MG63 (cell line): ENCODE results near the gene SLC44A1. TPM values are rescaled to one million over a fixed set of nuclear protein-coding genes. Genes with fewer than 3 reads are reported as not detected.
"Not testable (repeated sequence)": the region's sequence is repeated elsewhere in the genome, so short reads cannot be mapped to it uniquely, and the experiment has no call there.

Experiments
- DNase-seq: peaks from one replicate; pipeline ENCODE4 v3.0.0-alpha.2; 2020
- H3K27me3 ChIP-seq: fragments of 250-450 bp; sonication (Bioruptor Pico); 2 replicates; pipeline ENCODE4 v1.5.1; 2020; ENCODE audit warnings: mild to moderate bottlenecking, moderate library complexity
- H3K36me3 ChIP-seq: fragments of 250-450 bp; sonication (Bioruptor Pico); 2 replicates; pipeline ENCODE4 v1.5.1; 2020; ENCODE audit warnings: mild to moderate bottlenecking, moderate library complexity
- H3K4me3 ChIP-seq: fragments of 250-450 bp; sonication (Bioruptor Pico); 2 replicates; pipeline ENCODE4 v1.5.1; 2020; ENCODE audit warnings: mild to moderate bottlenecking, moderate library complexity
- H3K9me3 ChIP-seq: fragments of 250-450 bp; sonication (Bioruptor Pico); 2 replicates; pipeline ENCODE4 v1.5.1; 2020; ENCODE audit warnings: mild to moderate bottlenecking, moderate library complexity
- total RNA-seq: library from RNA; depleted of rRNA; stranded (reverse); fragments of >200 nt; shearing (Covaris generic); gene quantifications from 2 replicates; pipeline ENCODE4 v1.2.3, GENCODE V29; 2014; ENCODE audit warnings: low replicate concordance

The SLC44A1 gene
- total RNA-seq, 1 experiment from 2014 or later: 13.3 TPM

GRCh38 chr9:105256569-105256968 is 12.1 kb downstream of the SLC44A1 start:
- H3K4me3 ChIP-seq, DNase-seq, H3K36me3 ChIP-seq, H3K9me3 ChIP-seq, H3K27me3 ChIP-seq: not testable (repeated sequence)

- H3K4me3 ChIP-seq: no peak overlapping the region
- H3K36me3 ChIP-seq: no peaks in the 10 kb centered on the region
- no peaks in the 10 kb centered on the region for H3K9me3 ChIP-seq
- no peaks in the 10 kb centered on the region for H3K27me3 ChIP-seq
- no peak for DNase-seq
These were observed 13.4 kb downstream of the SLC44A1 start for GRCh38 chr9:105257809-105258208.

GRCh38 chr9:105258225-105258737 is 13.8 kb downstream of the SLC44A1 start:
- Histone ChIP-seq H3K9me3 (no peaks in the 10 kb centered on the region), H3K4me3 (no peak overlapping the region), H3K27me3 (no peaks in the 10 kb centered on the region), H3K36me3 (no peaks in the 10 kb centered on the region)
- no peak for DNase-seq

GRCh38 chr9:105259274-105259673 is 14.8 kb downstream of the SLC44A1 start:
- Histone ChIP-seq H3K9me3 (no peaks in the 10 kb centered on the region), H3K27me3 (no peaks in the 10 kb centered on the region), H3K36me3 (no peaks in the 10 kb centered on the region), H3K4me3 (no peak overlapping the region)
- no peak for DNase-seq

DNA sequence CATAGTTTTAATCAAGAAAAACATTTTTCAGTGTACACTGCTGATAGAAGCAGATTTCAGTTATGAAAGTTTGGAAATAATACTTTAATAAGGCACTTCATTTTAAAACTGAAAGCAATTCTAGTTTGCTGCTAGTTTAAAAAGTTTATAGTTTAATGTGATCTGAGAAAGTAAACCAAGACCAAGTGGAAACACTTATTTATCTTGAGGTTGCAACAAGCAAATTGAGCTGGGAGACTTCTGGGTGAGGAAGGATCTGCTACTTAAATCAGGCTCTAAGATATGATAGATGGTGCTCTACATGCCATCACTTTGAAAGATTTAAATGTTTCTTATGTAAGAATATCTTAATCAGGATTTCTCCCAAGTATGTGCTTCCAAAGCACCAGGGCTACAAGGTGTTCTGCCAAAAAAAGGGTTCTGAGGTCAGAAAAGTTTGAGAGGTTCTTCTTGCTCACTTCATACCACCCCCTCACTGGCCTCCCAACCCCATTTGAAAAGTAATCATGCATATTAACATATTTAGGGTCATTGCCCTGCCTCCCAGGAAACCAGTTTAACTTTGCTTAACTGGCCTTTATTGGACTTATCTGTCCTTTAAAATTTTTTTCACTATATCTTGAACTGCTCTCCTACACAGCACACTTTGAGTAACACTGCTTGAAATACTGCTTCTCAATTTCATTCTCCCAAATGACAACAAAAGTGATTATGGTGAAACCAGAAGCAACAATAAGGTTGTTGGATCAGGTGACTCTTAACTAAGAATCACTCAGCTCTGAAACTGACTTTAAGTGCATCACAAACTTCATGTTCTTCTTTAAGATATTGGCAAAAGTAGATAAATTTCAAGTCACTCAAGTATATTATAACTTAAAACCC is 15.5 kb downstream of the SLC44A1 start:
- Histone ChIP-seq H3K9me3 (no peaks in the 10 kb centered on the region), H3K4me3 (no peak overlapping the region), H3K27me3 (no peaks in the 10 kb centered on the region), H3K36me3 (no peaks in the 10 kb centered on the region)
- no peak for DNase-seq

DNA sequence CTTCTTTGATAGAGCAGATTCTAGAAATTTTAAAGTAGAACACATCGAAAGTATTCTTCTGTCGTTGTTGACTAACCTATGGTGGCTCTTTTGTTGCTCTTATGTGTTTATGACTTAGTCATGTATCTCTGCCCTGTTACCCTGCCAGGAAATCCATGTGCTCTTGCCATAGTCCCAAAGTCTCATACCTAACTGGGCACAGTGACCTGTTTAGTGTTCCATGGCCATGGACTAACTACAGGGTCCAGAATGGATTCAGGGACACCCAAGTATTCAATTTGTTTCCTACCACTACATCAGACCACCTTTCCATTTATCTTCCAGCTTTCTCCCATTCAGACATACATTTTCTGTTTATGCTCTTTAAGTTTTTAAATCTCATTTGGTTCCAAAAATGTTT is 18.0 kb downstream of the SLC44A1 start:
- no peaks in the 10 kb centered on the region for H3K9me3 ChIP-seq
- DNase-seq: no peak
- H3K27me3 ChIP-seq: no peaks in the 10 kb centered on the region
- no peak overlapping the region for H3K4me3 ChIP-seq
- no peaks in the 10 kb centered on the region for H3K36me3 ChIP-seq

DNA sequence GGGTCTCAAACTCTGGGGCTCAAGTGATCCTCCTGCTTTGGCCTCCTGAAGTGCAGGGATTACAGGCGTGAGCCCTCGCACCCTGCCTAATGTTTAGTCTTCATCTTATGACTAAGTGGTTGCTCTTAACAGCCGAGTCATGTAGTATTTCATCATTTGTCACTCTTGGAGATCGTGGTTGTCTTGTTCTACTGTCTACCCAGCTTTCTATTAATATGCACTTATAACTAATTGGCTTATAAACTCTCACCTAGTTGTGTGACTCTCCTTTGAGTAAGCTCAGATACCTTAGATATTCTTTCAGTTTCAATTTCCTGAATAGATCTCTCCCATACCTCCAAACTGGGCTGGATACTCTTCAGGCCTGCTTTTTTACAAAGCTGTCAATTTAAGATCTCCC is 19.9 kb downstream of the SLC44A1 start:
- Histone ChIP-seq H3K27me3 (no peaks in the 10 kb centered on the region), H3K9me3 (no peaks in the 10 kb centered on the region), H3K4me3 (no peak overlapping the region), H3K36me3 (no peaks in the 10 kb centered on the region)
- DNase-seq: peak; percentile 22

- DNase-seq, H3K4me3 ChIP-seq, H3K9me3 ChIP-seq, H3K36me3 ChIP-seq, H3K27me3 ChIP-seq: not testable (repeated sequence)
These were observed 23.8 kb downstream of the SLC44A1 start for GRCh38 chr9:105268254-105268653.

DNA sequence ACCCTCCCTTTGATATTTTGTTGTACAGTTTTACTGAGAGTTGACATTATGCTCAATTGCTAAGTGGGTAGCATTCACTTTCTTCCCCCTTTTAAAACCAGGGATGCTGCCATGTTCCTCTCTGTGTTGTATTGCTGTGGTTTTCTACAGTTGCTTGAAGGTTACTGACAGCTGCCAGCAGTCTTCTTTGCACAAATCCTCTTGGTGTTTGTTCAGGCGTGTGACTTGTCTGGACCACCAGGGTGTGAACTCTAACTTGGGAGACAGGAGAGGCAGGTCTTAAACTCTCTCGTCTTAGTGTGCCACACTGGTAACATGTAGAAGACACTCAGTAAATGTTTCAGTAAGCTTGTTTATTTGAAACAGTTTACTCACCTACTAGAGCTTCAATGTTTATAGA is 25.1 kb downstream of the SLC44A1 start:
- H3K4me3 ChIP-seq: no peak overlapping the region
- H3K9me3 ChIP-seq: no peaks in the 10 kb centered on the region
- no peak for DNase-seq

GRCh38 chr9:105270711-105271110 is 26.3 kb downstream of the SLC44A1 start:
- H3K27me3 ChIP-seq: no peaks in the 10 kb centered on the region
- DNase-seq: no peak
- H3K4me3 ChIP-seq: no peak overlapping the region
- no peaks in the 10 kb centered on the region for H3K36me3 ChIP-seq
- H3K9me3 ChIP-seq: no peaks in the 10 kb centered on the region

More for the DNA sequence above, 25.1 kb downstream of the SLC44A1 start:
- Histone ChIP-seq H3K27me3 (no peaks in the 10 kb centered on the region), H3K36me3 (no peaks in the 10 kb centered on the region)

GRCh38 chr9:105273731-105274130 is 29.3 kb downstream of the SLC44A1 start:
- no peaks in the 10 kb centered on the region for H3K36me3 ChIP-seq
- no peaks in the 10 kb centered on the region for H3K9me3 ChIP-seq
- no peaks in the 10 kb centered on the region for H3K27me3 ChIP-seq
- DNase-seq: no peak
- no peak overlapping the region for H3K4me3 ChIP-seq

DNA sequence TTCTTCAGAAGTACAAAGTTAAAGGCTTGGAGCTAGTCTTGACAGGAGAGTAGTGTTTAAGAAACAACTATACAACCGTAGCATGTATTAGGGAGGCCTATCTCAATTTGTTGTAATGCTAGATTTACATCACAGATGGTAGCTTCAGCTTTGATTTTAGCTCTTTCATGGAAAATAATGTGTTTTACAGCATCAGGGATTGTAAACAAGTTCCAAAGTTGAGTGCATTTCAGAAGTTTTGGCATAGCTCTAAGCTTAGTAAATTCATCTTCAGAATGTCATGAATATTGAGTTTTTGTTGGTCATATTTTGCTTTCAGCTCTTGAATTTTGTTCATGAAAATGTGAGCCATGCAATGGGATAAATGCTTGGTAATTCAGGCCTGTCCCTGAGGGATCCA is 30.7 kb downstream of the SLC44A1 start:
- Histone ChIP-seq H3K27me3 (no peaks in the 10 kb centered on the region), H3K4me3 (no peak overlapping the region), H3K9me3 (no peaks in the 10 kb centered on the region), H3K36me3 (no peaks in the 10 kb centered on the region)
- DNase-seq: no peak

- Histone ChIP-seq H3K36me3 (no peaks in the 10 kb centered on the region), H3K27me3 (no peaks in the 10 kb centered on the region), H3K4me3 (no peak overlapping the region), H3K9me3 (no peaks in the 10 kb centered on the region)
- DNase-seq: no peak
These were observed 31.5 kb downstream of the SLC44A1 start for GRCh38 chr9:105275938-105276337.

GRCh38 chr9:105278751-105279150 is 34.3 kb downstream of the SLC44A1 start:
- DNase-seq: no peak
- Histone ChIP-seq H3K9me3 (no peaks in the 10 kb centered on the region), H3K4me3 (no peak overlapping the region), H3K27me3 (no peaks in the 10 kb centered on the region), H3K36me3 (no peaks in the 10 kb centered on the region)

DNA sequence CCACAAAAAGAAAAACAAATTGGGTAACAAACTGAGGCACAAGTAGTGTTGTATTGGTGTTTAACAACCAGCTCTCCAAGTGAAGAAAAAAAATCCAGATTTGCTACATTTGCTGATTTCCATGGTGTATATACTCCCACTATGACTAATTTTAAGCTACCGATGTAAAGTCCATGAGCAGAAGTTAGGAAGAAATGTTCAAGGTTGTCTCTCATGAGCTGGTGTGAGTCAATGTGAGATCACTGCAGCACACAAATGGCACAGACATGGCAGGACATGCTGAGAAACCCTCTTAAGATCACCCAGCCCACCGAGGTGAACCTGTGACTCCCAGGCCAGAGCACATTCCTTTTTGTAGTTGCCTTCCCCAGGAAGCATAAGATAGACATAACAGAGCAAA is 36.2 kb downstream of the SLC44A1 start:
- H3K4me3 ChIP-seq: no peak overlapping the region
- DNase-seq: no peak

DNA sequence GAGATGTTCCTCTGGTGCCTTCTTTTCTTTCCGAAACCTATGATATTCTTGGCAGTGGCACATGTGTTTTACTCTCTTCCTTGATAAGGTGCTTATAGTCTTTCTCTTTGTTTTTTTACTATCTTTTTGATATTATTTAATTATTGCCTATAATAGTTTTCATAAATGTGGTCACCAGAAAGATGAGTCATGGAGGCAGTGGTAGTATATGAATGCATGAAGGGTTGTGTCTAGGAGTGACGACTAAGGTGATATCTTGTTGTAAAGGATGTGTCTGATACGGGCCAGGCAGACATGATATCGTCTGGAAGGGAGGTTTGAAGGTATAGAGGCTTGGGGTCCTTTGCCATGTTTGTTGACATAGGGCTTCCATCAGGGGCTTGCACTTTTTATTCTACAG is 36.8 kb downstream of the SLC44A1 start:
- no peaks in the 10 kb centered on the region for H3K27me3 ChIP-seq
- H3K36me3 ChIP-seq: no peaks in the 10 kb centered on the region
- DNase-seq: no peak
- H3K9me3 ChIP-seq: no peaks in the 10 kb centered on the region
- H3K4me3 ChIP-seq: no peak overlapping the region

More for the DNA sequence above, 36.2 kb downstream of the SLC44A1 start:
- Histone ChIP-seq H3K9me3 (no peaks in the 10 kb centered on the region), H3K27me3 (no peaks in the 10 kb centered on the region), H3K36me3 (no peaks in the 10 kb centered on the region)

DNA sequence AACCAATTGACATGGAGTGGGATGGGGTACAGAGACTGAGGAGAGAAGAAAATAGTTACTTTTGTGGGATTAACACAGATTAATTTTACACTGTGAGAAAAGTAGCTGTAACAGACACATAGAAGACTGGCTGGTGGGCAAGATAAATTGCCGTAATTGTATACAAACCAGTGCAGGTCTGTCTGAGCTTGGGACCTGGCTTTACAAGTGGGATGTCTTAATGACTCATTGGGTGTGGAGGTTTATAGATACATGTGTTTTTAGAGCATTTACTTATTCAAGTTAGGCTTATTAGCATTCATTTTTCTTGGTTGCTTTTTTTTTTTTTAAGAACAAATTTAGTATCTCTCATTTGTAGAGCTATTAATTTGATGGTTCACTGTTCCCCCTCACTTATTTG is 37.5 kb downstream of the SLC44A1 start:
- Histone ChIP-seq H3K4me3 (no peak overlapping the region), H3K9me3 (no peaks in the 10 kb centered on the region), H3K27me3 (no peaks in the 10 kb centered on the region), H3K36me3 (no peaks in the 10 kb centered on the region)
- no peak for DNase-seq
